Osteocyte (in vitro differentiated cells): ENCODE measurements around the gene SLC2A9. TPM values are rescaled to one million over a fixed set of nuclear protein-coding genes. Genes with fewer than 3 reads are reported as not detected.

Experiments
- DNase-seq: peaks from one replicate; pipeline ENCODE4 v3.0.0; 2021; ENCODE audit warnings: mixed read lengths; ENCODE audit not compliant: unreplicated experiment; ENCODE audit errors: extremely low spot score
- H3K27ac Mint-ChIP-seq: one replicate; pipeline ENCODE4 v1.8.0; 2021; ENCODE audit warnings: mild to moderate bottlenecking, mixed read lengths; ENCODE audit not compliant: unreplicated experiment
- H3K27me3 Mint-ChIP-seq: one replicate; pipeline ENCODE4 v1.8.0; 2021; ENCODE audit warnings: mixed read lengths; ENCODE audit not compliant: unreplicated experiment
- H3K36me3 Mint-ChIP-seq: one replicate; pipeline ENCODE4 v1.8.0; 2021; ENCODE audit warnings: mixed read lengths; ENCODE audit not compliant: unreplicated experiment
- H3K4me1 Mint-ChIP-seq: one replicate; pipeline ENCODE4 v1.8.0; 2021; ENCODE audit warnings: mixed read lengths; ENCODE audit not compliant: unreplicated experiment
- H3K4me3 Mint-ChIP-seq: one replicate; pipeline ENCODE4 v1.8.0; 2021; ENCODE audit warnings: mild to moderate bottlenecking, moderate library complexity, mixed read lengths; ENCODE audit not compliant: unreplicated experiment
- H3K9me3 Mint-ChIP-seq: one replicate; pipeline ENCODE4 v1.8.0; 2021; ENCODE audit warnings: mixed read lengths; ENCODE audit not compliant: unreplicated experiment
- total RNA-seq: library from RNA; stranded (reverse); gene quantifications from 2 replicates; pipeline ENCODE4 v1.2.1, GENCODE V29; 2021
- TF ChIP-seq, protein P1 (sequence below): fragments of 200-600 bp; sonication (generic); IDR thresholded peaks from 2 replicates; pipeline ENCODE4 v1.5.0; 2021; ENCODE audit warnings: antibody characterized with exemption, mild to moderate bottlenecking, moderate library complexity

The SLC2A9 gene
- total RNA-seq, 1 donor from 2014 or later: 0.43 TPM

GRCh38 chr4:10008609-10009005, 12.7 kb downstream of the SLC2A9 start:
- no peak for DNase-seq
- H3K27ac Mint-ChIP-seq: no peak overlapping the region
- H3K4me3 Mint-ChIP-seq: no peak overlapping the region
- H3K36me3 Mint-ChIP-seq: no peaks in the 10 kb centered on the region
- TF ChIP-seq, protein P1, sequence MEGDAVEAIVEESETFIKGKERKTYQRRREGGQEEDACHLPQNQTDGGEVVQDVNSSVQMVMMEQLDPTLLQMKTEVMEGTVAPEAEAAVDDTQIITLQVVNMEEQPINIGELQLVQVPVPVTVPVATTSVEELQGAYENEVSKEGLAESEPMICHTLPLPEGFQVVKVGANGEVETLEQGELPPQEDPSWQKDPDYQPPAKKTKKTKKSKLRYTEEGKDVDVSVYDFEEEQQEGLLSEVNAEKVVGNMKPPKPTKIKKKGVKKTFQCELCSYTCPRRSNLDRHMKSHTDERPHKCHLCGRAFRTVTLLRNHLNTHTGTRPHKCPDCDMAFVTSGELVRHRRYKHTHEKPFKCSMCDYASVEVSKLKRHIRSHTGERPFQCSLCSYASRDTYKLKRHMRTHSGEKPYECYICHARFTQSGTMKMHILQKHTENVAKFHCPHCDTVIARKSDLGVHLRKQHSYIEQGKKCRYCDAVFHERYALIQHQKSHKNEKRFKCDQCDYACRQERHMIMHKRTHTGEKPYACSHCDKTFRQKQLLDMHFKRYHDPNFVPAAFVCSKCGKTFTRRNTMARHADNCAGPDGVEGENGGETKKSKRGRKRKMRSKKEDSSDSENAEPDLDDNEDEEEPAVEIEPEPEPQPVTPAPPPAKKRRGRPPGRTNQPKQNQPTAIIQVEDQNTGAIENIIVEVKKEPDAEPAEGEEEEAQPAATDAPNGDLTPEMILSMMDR: no peak
- no peaks in the 10 kb centered on the region for H3K9me3 Mint-ChIP-seq
- peaks cover 9% of the 10 kb centered on the region for H3K27me3 Mint-ChIP-seq
- peaks cover 22% of the 10 kb centered on the region for H3K4me1 Mint-ChIP-seq

- DNase-seq: no peak
- no peaks in the 10 kb centered on the region for H3K36me3 Mint-ChIP-seq
- H3K9me3 Mint-ChIP-seq: no peaks in the 10 kb centered on the region
- TF ChIP-seq, protein P1: no peak
- H3K4me3 Mint-ChIP-seq: no peak overlapping the region
- peaks cover 6% of the 10 kb centered on the region for H3K27me3 Mint-ChIP-seq
- H3K4me1 Mint-ChIP-seq: peaks cover 22% of the 10 kb centered on the region
- H3K27ac Mint-ChIP-seq: no peak overlapping the region
Observed at GRCh38 chr4:10007793-10008608, 13.3 kb downstream of the SLC2A9 start.

GRCh38 chr4:10007436-10007740, 13.9 kb downstream of the SLC2A9 start:
- Mint-ChIP-seq H3K27ac (no peak overlapping the region), H3K36me3 (no peaks in the 10 kb centered on the region), H3K4me1 (peaks cover 22% of the 10 kb centered on the region), H3K4me3 (no peak overlapping the region), H3K9me3 (no peaks in the 10 kb centered on the region), H3K27me3 (peaks cover 1% of the 10 kb centered on the region)
- no peak for DNase-seq
- TF ChIP-seq, protein P1: no peak

DNA sequence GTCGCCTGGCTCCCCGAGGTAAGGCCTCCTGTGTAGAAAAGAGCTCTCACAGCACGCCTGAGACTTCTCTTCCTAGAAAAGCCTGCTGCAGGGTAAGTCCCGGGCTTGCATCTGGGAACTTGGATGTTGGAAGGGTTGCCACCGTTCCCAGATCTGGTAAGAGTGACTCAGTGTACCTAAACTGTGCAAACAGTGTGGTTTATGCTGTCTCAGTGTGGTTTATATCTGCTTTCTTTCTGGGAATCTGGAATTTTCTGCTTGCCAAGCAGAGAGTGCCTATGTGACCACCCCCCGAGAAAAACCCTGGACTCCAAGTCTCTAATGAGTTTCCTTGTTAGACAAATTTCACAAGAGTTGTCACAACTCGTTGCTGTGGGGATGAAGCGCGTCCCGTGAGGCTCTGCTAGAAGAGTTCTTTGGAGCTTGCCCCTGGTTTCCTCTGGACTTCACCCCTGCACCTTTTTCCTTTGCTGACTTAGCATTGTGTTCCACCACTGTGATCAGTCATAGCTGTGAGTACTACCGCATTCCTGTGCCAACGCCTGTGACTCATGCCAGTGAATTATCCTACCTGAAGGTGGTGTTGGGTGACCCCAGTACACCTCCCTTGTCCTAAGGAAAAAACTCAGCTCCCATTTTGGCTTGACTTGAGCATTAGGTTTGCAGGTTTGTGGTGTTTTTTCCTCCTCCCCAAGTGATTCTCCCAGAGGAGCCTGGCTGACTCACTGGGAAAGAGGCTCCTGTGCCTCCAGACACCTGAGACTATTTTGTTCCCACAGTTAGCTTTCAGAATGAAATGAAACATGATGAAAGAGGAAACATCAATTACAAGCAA, 14.5 kb downstream of the SLC2A9 start:
- H3K4me3 Mint-ChIP-seq: no peak overlapping the region
- no peak for DNase-seq
- peaks cover 22% of the 10 kb centered on the region for H3K4me1 Mint-ChIP-seq
- TF ChIP-seq, protein P1: no peak
- H3K9me3 Mint-ChIP-seq: no peaks in the 10 kb centered on the region
- H3K27ac Mint-ChIP-seq: no peak overlapping the region
- no peaks in the 10 kb centered on the region for H3K27me3 Mint-ChIP-seq
- H3K36me3 Mint-ChIP-seq: no peaks in the 10 kb centered on the region

- no peaks in the 10 kb centered on the region for H3K27me3 Mint-ChIP-seq
- H3K4me1 Mint-ChIP-seq: peaks cover 22% of the 10 kb centered on the region
- H3K4me3 Mint-ChIP-seq: no peak overlapping the region
- no peaks in the 10 kb centered on the region for H3K9me3 Mint-ChIP-seq
- DNase-seq: no peak
- TF ChIP-seq, protein P1: no peak
- H3K36me3 Mint-ChIP-seq: no peaks in the 10 kb centered on the region
- peak overlapping the region; percentile 14 for H3K27ac Mint-ChIP-seq
Observed at GRCh38 chr4:10006231-10006600, 15.1 kb downstream of the SLC2A9 start.
